ENCODE measurements around the gene ZNF423.

DNA sequence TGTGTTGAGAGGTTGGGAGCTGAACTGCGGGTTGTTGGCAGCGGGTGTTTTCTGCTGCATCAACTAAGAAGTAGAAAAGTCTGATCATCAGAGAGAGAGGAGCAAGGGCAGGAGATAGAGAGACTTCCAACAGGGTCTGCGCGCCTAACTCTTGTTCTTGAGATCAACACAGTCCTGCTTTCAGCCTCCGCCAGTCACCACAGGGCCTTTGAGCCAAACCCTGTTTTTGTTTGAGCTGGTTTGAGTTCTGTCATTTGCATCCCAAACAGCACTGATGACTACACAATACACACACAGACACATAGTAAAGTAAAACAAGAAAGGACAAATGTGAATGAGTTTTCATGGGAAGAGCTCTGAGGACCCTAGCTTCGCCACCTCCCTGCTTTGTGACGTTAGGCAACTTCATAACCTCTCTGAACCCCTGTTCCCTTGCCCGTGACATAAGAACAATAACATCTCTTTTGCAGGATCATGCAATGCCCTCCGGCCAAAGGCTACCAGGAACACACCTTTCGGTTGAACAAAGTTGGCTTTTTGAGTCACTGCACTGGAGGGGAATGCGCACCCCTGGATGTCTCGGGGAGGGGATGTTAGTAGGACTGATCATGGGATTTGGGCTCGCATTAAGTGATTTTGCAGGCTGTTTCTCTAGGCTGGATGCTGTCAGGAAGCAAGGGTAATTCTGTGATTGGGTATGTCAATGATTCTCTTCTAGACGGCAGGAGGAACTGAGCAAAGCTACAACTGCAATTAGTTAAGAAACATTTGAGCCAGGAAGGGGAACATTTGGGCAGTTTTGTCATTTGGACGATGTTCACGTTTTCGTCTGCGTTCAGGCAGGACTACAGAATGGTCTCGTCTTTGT lies 390.0 kb downstream of the ZNF423 start:
- no peak for TF ChIP-seq YY1 (IDR thresholded peaks at IDR 0.05; ENCODE audit: insufficient read depth, insufficient read length)
- no peak for TF ChIP-seq ZNF274 (IDR thresholded peaks at IDR 0.05; ENCODE audit: low read depth, low read length)
- no peak for TF ChIP-seq SUZ12 (IDR thresholded peaks at IDR 0.05; ENCODE audit: extremely low read depth, insufficient read depth, insufficient read length)
